ENCODE results near the gene FOCAD.

DNA sequence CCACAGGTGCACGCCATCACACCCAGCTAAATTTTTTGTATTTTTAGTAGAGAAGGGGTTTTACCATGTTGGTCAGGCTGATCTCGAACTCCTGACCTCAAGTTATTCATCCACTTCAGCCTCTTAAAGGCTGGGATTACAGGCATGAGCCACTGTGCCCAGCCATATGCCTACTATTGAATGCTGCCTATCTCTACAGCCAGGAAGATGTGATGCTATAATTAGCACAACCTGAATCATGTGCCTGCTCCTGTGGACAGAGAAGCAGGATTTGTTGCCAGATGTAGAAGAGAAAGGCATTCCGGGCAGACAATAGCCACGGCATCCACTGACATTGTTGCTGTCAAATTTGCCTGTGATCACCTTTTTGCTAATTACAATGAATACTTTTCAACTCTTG lies 37.4 kb upstream of the FOCAD start:
- TF ChIP-seq RNF2 (IDR thresholded peaks at IDR 0.05; ENCODE audit: borderline replicate concordance, low read depth, low read length, missing control alignments, poor library complexity, severe bottlenecking) (no peak), EZH2 (IDR thresholded peaks at IDR 0.05; ENCODE audit: low read depth, low read length, severe bottlenecking) (no peak), MAFK (IDR thresholded peaks at IDR 0.05; ENCODE audit: low read depth, low read length) (no peak), YY1 (IDR thresholded peaks at IDR 0.05; ENCODE audit: low read depth, low read length) (no peak), RAD21 (IDR thresholded peaks at IDR 0.05 in 1 of 2, conservative IDR thresholded peaks at IDR 0.05 in 1 of 2; ENCODE audit: low read depth in 2 of 2, low read length in 2 of 2) (no peak)
- TF ChIP-seq, protein P1, sequence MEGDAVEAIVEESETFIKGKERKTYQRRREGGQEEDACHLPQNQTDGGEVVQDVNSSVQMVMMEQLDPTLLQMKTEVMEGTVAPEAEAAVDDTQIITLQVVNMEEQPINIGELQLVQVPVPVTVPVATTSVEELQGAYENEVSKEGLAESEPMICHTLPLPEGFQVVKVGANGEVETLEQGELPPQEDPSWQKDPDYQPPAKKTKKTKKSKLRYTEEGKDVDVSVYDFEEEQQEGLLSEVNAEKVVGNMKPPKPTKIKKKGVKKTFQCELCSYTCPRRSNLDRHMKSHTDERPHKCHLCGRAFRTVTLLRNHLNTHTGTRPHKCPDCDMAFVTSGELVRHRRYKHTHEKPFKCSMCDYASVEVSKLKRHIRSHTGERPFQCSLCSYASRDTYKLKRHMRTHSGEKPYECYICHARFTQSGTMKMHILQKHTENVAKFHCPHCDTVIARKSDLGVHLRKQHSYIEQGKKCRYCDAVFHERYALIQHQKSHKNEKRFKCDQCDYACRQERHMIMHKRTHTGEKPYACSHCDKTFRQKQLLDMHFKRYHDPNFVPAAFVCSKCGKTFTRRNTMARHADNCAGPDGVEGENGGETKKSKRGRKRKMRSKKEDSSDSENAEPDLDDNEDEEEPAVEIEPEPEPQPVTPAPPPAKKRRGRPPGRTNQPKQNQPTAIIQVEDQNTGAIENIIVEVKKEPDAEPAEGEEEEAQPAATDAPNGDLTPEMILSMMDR (IDR thresholded peaks at IDR 0.05; ENCODE audit: control extremely low read depth in 1 of 3, insufficient read depth in 1 of 3, low read depth in 1 of 3, low read length in 3 of 3): no peak

Data from H1 (cell line).